ENCODE measurements around the gene ENTPD3.

The ENTPD3 gene

GRCh38 chr3:40387001-40387894 is at the start of gene ENTPD3:
ENTPD3 (plus strand) TSS chr3:40387184; CDS start chr3:40388058, 874 bp downstream.
- DNase-seq: no peak

GRCh38 chr3:40339871-40340270 is 47.1 kb upstream of the ENTPD3 start:
- no peak for DNase-seq

- DNase-seq: no peak
Measured at GRCh38 chr3:40340541-40341170, 46.3 kb upstream of the ENTPD3 start.

GRCh38 chr3:40341671-40342070 is 45.3 kb upstream of the ENTPD3 start:
- DNase-seq: no peak

GRCh38 chr3:40350529-40350928 is 36.5 kb upstream of the ENTPD3 start:
- no peak for DNase-seq

GRCh38 chr3:40355410-40355809 is 31.6 kb upstream of the ENTPD3 start:
- no peak for DNase-seq

- no peak for DNase-seq
Measured at GRCh38 chr3:40358454-40358853, 28.5 kb upstream of the ENTPD3 start.

GRCh38 chr3:40363674-40364073 is 23.3 kb upstream of the ENTPD3 start:
- no peak for DNase-seq

GRCh38 chr3:40366203-40367162 is 20.5 kb upstream of the ENTPD3 start:
- DNase-seq: no peak

- DNase-seq: no peak
Measured at GRCh38 chr3:40369716-40370115, 17.3 kb upstream of the ENTPD3 start.

GRCh38 chr3:40377822-40378221 is 9.2 kb upstream of the ENTPD3 start:
- DNase-seq: no peak

GRCh38 chr3:40379674-40380306 is 7.2 kb upstream of the ENTPD3 start:
- DNase-seq: no peak

- DNase-seq: no peak
Measured at GRCh38 chr3:40381904-40382616, 4.9 kb upstream of the ENTPD3 start.

GRCh38 chr3:40382617-40382979 is 4.4 kb upstream of the ENTPD3 start:
- DNase-seq: no peak

- DNase-seq: no peak
Measured at GRCh38 chr3:40386213-40386612, 771 bp upstream of the ENTPD3 start.

GRCh38 chr3:40387895-40388254 is 891 bp downstream of the ENTPD3 start:
- no peak for DNase-seq

GRCh38 chr3:40396406-40396805 is 9.4 kb downstream of the ENTPD3 start:
- no peak for DNase-seq

- DNase-seq: no peak
Measured at GRCh38 chr3:40397129-40397528, 10.1 kb downstream of the ENTPD3 start.

GRCh38 chr3:40397912-40398311 is 10.9 kb downstream of the ENTPD3 start:
- DNase-seq: no peak

- no peak for DNase-seq
Measured at GRCh38 chr3:40398346-40398745, 11.4 kb downstream of the ENTPD3 start.

GRCh38 chr3:40404591-40405198 is 17.7 kb downstream of the ENTPD3 start:
- no peak for DNase-seq

GRCh38 chr3:40407007-40407406 is 20.0 kb downstream of the ENTPD3 start:
- DNase-seq: no peak

All from NCI-H1048 (cell line).